Activated CD8-positive, alpha-beta memory T cell treated with anti-CD3 and anti-CD28 coated beads, Interleukin-2, amount 50 U/mL, for 48 hours (primary cell): ENCODE data around the gene MARCHF3.
"Not testable (repeated sequence)": the region's sequence is repeated elsewhere in the genome, so short reads cannot be mapped to it uniquely, and the experiment has no call there.

ENCODE experiments used
- DNase-seq: peaks from one replicate; pipeline ENCODE4 v3.0.0-alpha.2; 2020

The MARCHF3 gene

GRCh38 chr5:126911986-126912385, 118.4 kb downstream of the MARCHF3 start:
- no peak for DNase-seq

GRCh38 chr5:126909856-126910255, 120.5 kb downstream of the MARCHF3 start:
- no peak for DNase-seq

GRCh38 chr5:126904407-126904806, 126.0 kb downstream of the MARCHF3 start:
- not testable (repeated sequence) for DNase-seq

- no peak for DNase-seq
These were observed 129.6 kb downstream of the MARCHF3 start for GRCh38 chr5:126900796-126901195.

- DNase-seq, result no peak
These were observed 130.9 kb downstream of the MARCHF3 start for GRCh38 chr5:126899476-126899875.

GRCh38 chr5:126897851-126898630, 132.3 kb downstream of the MARCHF3 start:
- DNase-seq, result no peak

GRCh38 chr5:126896170-126896702, 134.1 kb downstream of the MARCHF3 start:
- DNase-seq, result no peak

- DNase-seq, result not testable (repeated sequence)
These were observed 134.6 kb downstream of the MARCHF3 start for GRCh38 chr5:126895712-126896111.

- DNase-seq, result not testable (repeated sequence)
These were observed 139.9 kb downstream of the MARCHF3 start for GRCh38 chr5:126890414-126890813.

GRCh38 chr5:126888175-126888574, 142.2 kb downstream of the MARCHF3 start:
- no peak for DNase-seq

- no peak for DNase-seq
These were observed 146.0 kb downstream of the MARCHF3 start for GRCh38 chr5:126884269-126884819.

- DNase-seq, result no peak
These were observed 146.7 kb downstream of the MARCHF3 start for GRCh38 chr5:126883564-126884245.

- no peak for DNase-seq
These were observed 148.3 kb downstream of the MARCHF3 start for GRCh38 chr5:126881821-126882600.

GRCh38 chr5:126878634-126879033, 151.7 kb downstream of the MARCHF3 start:
- DNase-seq, result no peak

GRCh38 chr5:126878085-126878484, 152.3 kb downstream of the MARCHF3 start:
- no peak for DNase-seq

- no peak for DNase-seq
These were observed 152.8 kb downstream of the MARCHF3 start for GRCh38 chr5:126877602-126878001.

- DNase-seq, result no peak
These were observed 155.0 kb downstream of the MARCHF3 start for GRCh38 chr5:126875303-126875785.

GRCh38 chr5:126872561-126873354, 157.6 kb downstream of the MARCHF3 start:
- no peak for DNase-seq

GRCh38 chr5:126871441-126871840, 158.9 kb downstream of the MARCHF3 start:
- no peak for DNase-seq

- DNase-seq, result peak; percentile 61
These were observed 161.3 kb downstream of the MARCHF3 start for GRCh38 chr5:126869005-126869451.

GRCh38 chr5:126868338-126869004, 161.9 kb downstream of the MARCHF3 start:
- DNase-seq, result no peak
